ENCODE results near the gene PSMA6. TPM values are rescaled to one million over a fixed set of nuclear protein-coding genes. Genes with fewer than 3 reads are reported as not detected.
A peak's percentile ranks its signal among the peaks of the same experiment; 100 is the strongest.

Gene PSMA6
- total RNA-seq, 1 experiment from 2014 or later, result 210 TPM

DNA sequence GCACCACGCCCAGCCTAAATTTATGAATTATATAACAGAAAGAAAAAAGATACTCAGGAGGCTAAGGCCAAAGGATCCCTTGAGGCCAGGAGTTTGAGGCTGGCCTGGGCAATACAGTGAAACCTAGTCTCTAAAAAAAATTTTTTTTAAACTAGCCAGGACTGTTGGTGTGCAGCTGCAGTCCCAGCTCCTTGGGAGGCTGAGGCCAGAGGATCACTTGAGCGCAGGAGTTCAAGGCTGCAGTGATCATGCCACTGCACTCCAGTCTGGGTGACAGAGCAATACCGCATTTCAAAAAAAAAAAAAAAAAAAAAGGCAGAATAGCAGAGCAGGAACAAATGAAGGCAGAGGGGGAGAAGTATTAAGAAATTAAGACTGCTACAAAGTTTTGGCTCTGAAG is 2.6 kb upstream of the PSMA6 start:
- Mint-ChIP-seq H3K36me3 (no peaks in the 10 kb centered on the region), H3K4me3 (no peak overlapping the region), H3K9me3 (no peaks in the 10 kb centered on the region), H3K4me1 (peaks cover 13% of the 10 kb centered on the region), H3K27me3 (ENCODE audit: low read depth) (no peaks in the 10 kb centered on the region), H3K27ac (no peak overlapping the region)
- ATAC-seq (no peak), DNase-seq (ENCODE audit: low spot score) (no peak)
- ChIA-PET POLR2A (no interaction called here), CTCF (no interaction called here)
- no peak for TF ChIP-seq ZNF121 (CRISPR knock-in tag; IDR thresholded peaks at IDR 0.05)
- no peak for TF ChIP-seq MLX (CRISPR knock-in tag; IDR thresholded peaks at IDR 0.05)
- no peak for TF ChIP-seq ZNF219 (CRISPR knock-in tag; IDR thresholded peaks at IDR 0.05; ENCODE audit: borderline replicate concordance)

DNA sequence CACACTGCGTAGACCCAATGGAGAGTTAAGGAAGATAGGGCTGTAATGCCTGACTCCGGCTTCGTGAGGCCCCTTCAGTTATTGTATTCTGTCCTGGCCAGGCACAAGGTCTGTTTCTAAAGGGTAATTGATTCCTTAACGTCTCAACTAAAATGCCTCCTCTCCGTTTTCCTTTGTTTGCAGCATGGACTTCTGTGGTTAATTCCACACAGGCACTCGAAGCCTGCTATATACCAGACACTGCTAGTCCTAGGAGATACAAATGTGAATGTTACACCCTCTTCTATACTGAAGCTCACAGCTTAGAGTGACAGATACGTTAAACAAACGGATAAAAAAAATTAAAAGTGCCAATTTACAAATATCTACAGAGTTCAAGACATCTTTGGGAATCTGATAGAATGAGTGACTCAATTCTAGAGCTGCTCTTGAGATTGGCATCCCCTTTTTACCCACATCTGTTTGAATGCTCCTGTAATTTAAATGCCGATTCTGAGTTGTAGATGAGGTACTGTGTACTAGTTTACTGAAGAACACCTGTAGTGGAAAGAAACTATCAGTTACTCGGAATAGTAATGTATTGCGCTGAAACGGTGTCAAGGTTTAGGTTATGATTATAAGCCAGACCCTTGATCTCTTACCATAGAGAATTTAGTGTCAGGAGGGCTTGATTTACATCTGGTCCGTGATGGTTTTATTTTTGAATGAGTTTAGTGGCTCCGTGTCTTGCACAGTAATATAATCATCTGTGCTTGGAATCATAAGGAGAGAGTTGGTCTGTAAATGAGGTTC is 784 bp downstream of the PSMA6 start:
- Mint-ChIP-seq H3K9me3 (no peaks in the 10 kb centered on the region), H3K27me3 (ENCODE audit: low read depth) (no peaks in the 10 kb centered on the region), H3K36me3 (no peaks in the 10 kb centered on the region), H3K4me3 (peak overlapping the region; percentile 100), H3K4me1 (peaks cover 23% of the 10 kb centered on the region), H3K27ac (peak overlapping the region; percentile 98)
- CTCF ChIA-PET, result interaction anchor here (1.0 to 2.6 kb wide), 8 partner anchors 16 to 252 kb away, joined by 3 to 20 read pairs (median 4); partner anchors contain the start of gene NFKBIA
- ATAC-seq (no peak), DNase-seq (ENCODE audit: low spot score) (no peak)
- POLR2A ChIA-PET, result interaction anchor here (0.5 to 1.5 kb wide), 10 partner anchors 8 to 729 kb away, joined by 3 to 19 read pairs (median 4); partner anchors contain the start of genes FAM177A1, NFKBIA and SRP54
- TF ChIP-seq ZNF263 (CRISPR knock-in tag; IDR thresholded peaks at IDR 0.05; ENCODE audit: low read depth), result no peak
- TF ChIP-seq ZNF423 (CRISPR knock-in tag; IDR thresholded peaks at IDR 0.05), result no peak

GRCh38 chr14:35295845-35296161 is 3.6 kb downstream of the PSMA6 start:
- H3K4me3 Mint-ChIP-seq, result no peak overlapping the region
- peaks cover 23% of the 10 kb centered on the region for H3K4me1 Mint-ChIP-seq
- H3K27me3 Mint-ChIP-seq (ENCODE audit: low read depth), result no peaks in the 10 kb centered on the region
- no peak for TF ChIP-seq EMX1 (CRISPR knock-in tag; IDR thresholded peaks at IDR 0.05)
- TF ChIP-seq, protein P1, sequence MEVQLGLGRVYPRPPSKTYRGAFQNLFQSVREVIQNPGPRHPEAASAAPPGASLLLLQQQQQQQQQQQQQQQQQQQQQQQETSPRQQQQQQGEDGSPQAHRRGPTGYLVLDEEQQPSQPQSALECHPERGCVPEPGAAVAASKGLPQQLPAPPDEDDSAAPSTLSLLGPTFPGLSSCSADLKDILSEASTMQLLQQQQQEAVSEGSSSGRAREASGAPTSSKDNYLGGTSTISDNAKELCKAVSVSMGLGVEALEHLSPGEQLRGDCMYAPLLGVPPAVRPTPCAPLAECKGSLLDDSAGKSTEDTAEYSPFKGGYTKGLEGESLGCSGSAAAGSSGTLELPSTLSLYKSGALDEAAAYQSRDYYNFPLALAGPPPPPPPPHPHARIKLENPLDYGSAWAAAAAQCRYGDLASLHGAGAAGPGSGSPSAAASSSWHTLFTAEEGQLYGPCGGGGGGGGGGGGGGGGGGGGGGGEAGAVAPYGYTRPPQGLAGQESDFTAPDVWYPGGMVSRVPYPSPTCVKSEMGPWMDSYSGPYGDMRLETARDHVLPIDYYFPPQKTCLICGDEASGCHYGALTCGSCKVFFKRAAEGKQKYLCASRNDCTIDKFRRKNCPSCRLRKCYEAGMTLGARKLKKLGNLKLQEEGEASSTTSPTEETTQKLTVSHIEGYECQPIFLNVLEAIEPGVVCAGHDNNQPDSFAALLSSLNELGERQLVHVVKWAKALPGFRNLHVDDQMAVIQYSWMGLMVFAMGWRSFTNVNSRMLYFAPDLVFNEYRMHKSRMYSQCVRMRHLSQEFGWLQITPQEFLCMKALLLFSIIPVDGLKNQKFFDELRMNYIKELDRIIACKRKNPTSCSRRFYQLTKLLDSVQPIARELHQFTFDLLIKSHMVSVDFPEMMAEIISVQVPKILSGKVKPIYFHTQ (CRISPR knock-in tag; IDR thresholded peaks at IDR 0.05), result no peak
- no peak for TF ChIP-seq CBFB (CRISPR knock-in tag; IDR thresholded peaks at IDR 0.05; ENCODE audit: low read depth)
- TF ChIP-seq NR1H2 (CRISPR knock-in tag; IDR thresholded peaks at IDR 0.05), result no peak
- TF ChIP-seq, protein P2, sequence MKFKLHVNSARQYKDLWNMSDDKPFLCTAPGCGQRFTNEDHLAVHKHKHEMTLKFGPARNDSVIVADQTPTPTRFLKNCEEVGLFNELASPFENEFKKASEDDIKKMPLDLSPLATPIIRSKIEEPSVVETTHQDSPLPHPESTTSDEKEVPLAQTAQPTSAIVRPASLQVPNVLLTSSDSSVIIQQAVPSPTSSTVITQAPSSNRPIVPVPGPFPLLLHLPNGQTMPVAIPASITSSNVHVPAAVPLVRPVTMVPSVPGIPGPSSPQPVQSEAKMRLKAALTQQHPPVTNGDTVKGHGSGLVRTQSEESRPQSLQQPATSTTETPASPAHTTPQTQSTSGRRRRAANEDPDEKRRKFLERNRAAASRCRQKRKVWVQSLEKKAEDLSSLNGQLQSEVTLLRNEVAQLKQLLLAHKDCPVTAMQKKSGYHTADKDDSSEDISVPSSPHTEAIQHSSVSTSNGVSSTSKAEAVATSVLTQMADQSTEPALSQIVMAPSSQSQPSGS (CRISPR knock-in tag; IDR thresholded peaks at IDR 0.05; ENCODE audit: borderline replicate concordance, low read depth), result no peak
- TF ChIP-seq NFATC4 (CRISPR knock-in tag; IDR thresholded peaks at IDR 0.05), result no peak
- TF ChIP-seq FOXJ3 (CRISPR knock-in tag; IDR thresholded peaks at IDR 0.05; ENCODE audit: borderline replicate concordance), result no peak
- TF ChIP-seq, protein P3, sequence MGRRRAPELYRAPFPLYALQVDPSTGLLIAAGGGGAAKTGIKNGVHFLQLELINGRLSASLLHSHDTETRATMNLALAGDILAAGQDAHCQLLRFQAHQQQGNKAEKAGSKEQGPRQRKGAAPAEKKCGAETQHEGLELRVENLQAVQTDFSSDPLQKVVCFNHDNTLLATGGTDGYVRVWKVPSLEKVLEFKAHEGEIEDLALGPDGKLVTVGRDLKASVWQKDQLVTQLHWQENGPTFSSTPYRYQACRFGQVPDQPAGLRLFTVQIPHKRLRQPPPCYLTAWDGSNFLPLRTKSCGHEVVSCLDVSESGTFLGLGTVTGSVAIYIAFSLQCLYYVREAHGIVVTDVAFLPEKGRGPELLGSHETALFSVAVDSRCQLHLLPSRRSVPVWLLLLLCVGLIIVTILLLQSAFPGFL (CRISPR knock-in tag; IDR thresholded peaks at IDR 0.05; ENCODE audit: borderline replicate concordance), result no peak
- ATAC-seq (no peak), DNase-seq (ENCODE audit: low spot score) (no peak)
- peak overlapping the region; percentile 85 for H3K27ac Mint-ChIP-seq
- no peaks in the 10 kb centered on the region for H3K9me3 Mint-ChIP-seq
- no peaks in the 10 kb centered on the region for H3K36me3 Mint-ChIP-seq
- ChIA-PET CTCF (no interaction called here), POLR2A (no interaction called here)
